Inferior parietal cortex (tissue), 1 donor: ENCODE data around the gene ADPRS.
A peak's percentile ranks its signal among the peaks of the same experiment; 100 is the strongest.

Source experiments
- DNase-seq: peaks from one replicate; pipeline ENCODE4 v3.0.0-alpha.2; 2016; ENCODE audit errors: extremely low spot score

Gene ADPRS

GRCh38 chr1:36087233-36088123 lies 1.2 kb upstream of the ADPRS start:
- DNase-seq, result no peak

DNA sequence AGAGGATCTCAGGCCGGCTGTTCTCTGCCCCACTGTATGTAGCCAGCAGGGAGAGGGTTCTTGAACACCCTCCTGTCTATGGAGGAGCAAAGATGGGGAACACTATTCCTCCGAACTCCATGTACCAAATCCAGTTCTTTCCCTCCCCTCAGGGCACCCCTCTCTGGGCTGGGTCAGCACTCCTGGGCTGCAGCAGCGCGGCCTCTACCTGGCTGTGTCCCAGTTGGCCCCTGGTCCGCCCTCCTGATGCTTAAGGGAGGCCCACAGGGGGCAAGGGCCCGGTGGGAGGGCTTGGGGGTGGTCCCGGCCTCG lies 471 bp upstream of the ADPRS start:
- DNase-seq, result no peak

DNA sequence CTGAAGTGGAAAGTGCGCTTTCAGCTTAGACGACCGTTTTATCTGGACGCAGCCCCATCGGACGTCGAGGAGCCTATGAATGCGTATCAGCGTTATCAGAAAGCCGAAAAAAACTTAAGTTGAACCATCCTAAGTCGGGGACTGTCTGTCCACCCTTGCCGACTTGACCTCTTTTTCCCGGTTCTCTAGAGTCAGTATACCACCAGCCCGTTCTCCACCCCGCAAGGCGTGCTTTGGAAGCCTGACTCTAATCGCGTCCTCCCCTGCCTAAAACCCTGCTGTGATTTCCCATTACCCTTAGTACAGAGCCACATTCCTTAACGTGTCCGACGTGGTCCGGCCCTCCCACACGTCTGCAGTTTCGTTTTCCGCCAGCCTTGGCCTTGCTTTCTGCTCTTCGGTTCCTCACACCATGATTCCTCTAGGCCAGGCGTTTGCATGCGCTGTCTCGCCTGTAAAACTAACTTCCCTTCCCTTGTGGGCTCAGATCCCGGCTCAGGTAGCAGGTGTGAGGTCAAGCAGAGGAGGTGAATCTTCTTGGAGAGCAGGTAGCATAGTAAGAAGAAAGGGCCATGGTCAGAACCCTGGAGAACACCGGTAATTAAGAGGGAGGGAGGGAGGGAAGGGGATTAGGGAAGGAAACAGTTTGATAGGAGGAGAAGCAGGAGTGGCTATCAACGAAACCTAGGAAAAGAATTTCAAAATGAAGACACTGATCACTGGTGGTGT lies 865 bp downstream of the ADPRS start:
- DNase-seq, result no peak

- DNase-seq, result no peak
These were observed 2.4 kb downstream of the ADPRS start for GRCh38 chr1:36091141-36091540.

- no peak for DNase-seq
These were observed 3.0 kb downstream of the ADPRS start for GRCh38 chr1:36091698-36092097.

DNA sequence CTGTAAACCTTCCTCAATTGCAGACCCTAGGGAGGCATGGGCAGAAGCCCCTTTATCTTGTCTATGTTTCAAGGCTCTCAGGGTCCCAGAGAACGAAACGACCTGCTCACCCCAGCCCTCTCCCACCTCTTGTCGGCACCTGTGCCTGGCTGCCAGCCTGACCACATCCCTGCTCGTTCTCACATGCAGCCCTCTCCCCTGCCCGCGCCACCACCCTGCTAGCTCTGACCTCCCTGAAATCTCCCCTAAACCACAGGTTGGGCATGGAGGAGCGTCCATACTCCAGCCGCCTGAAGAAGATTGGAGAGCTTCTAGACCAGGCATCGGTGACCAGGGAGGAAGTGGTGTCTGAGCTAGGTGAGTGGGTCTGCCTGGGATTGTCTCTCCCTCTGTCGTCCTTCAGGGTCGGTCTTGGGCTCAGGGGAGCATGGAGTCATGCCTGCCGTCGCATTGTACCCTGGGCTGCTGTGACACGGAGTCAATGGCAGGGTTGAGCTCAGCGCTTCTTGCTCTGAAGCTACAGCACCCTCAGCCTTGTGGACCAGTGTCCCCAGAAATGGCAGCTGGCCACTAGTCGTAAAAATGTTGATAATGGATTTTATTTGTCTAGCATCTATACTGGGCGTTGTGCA lies 3.6 kb downstream of the ADPRS start:
- no peak for DNase-seq

DNA sequence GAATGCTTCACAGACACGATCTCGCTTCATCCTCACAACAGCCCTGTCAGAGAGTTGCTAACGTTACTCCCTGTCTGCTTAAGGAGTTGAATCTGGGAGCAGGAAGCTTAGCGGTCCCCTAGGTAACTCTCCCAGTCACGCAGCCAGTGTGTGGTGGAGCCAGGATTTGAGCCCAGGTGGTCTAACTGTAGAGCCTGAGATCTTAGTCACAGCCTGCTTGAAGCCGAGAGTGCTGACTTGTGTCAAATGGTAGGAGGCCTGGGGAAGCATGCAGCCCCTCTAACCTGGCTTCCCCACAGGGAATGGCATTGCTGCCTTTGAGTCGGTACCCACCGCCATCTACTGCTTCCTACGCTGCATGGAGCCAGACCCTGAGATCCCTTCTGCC lies 4.1 kb downstream of the ADPRS start:
- no peak for DNase-seq

GRCh38 chr1:36093226-36093625 lies 4.5 kb downstream of the ADPRS start:
- no peak for DNase-seq

- peak; percentile 76 for DNase-seq
These were observed 5.2 kb downstream of the ADPRS start for GRCh38 chr1:36093929-36094328.

DNA sequence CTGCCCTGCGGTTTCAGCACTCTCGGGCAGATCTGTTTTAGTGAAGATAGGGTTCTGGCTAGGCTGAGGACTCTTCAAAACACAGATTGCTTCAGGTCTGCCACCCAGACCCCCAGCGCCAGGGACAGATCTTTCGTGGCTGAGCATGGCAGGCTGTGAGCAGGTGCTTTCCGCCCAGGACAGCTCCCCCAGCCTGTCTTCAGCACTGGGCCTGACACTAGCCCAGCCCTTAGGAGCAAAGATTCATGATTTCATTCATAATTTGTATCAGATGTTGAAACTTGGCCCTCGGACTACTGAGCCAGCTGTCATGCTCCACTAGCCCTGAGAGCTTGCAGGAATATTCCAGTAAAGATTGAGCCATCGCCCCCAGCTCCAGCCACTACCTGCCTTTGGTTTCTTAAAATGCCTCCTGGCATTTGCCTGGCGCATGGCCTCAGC lies 5.9 kb downstream of the ADPRS start:
- no peak for DNase-seq

- no peak for DNase-seq
These were observed 7.2 kb downstream of the ADPRS start for GRCh38 chr1:36095760-36096405.

GRCh38 chr1:36096500-36097432 lies 8.1 kb downstream of the ADPRS start:
- no peak for DNase-seq

- DNase-seq, result no peak
These were observed 9.2 kb downstream of the ADPRS start for GRCh38 chr1:36097693-36098585.

- DNase-seq, result no peak
These were observed 10.1 kb downstream of the ADPRS start for GRCh38 chr1:36098650-36099365.

DNA sequence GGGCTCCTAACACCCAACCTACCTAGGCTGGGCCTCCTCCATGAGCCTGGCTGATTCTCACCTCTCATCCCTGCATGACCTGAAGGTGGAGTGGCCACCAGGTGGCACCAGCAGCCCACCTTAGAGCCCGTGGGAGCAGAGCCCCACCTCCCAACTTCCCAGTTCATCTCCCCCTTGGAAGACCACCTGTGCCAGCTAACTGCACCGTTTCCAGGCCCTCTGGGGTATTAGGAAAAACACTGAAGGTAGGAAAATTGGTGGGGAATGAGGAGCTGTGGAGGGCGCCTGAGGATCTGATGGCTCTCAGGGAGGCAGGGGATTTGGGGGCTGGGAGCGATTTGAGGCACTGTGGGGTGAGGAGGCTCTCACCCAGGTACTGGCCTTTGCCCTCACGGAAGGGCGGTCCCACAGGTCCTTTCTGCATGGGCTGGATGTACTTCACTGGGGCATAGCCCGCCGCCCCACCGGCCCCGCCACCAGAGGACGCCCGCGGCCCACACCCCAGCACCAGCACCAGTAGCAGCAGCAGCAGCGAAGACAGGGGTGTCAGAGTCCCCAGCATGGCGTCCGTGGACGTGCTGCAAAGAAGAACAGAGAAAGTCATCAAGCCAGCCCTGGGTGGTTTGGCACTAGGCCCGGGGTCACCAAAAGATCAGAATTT lies 11.1 kb downstream of the ADPRS start:
- DNase-seq, result peak; percentile 74

DNA sequence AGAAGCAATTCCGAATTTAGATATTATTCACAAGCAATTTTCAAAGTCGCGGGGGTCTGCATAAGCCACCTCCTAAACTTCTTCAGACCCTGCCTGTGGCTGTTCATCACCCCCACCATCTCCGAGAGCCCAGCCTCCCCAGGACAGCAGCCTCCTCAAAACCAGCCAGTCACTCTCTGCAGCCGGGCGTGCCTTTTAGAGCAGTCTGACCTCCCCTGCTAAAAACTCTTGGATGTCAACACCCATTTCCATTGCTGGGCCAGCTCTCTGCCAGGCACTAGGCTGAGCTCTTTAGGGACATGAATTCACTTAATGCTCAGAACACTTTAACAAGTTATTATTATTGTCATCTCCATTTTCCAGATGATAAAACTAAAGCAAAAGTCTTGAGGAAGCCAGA lies 11.7 kb downstream of the ADPRS start:
- no peak for DNase-seq

DNA sequence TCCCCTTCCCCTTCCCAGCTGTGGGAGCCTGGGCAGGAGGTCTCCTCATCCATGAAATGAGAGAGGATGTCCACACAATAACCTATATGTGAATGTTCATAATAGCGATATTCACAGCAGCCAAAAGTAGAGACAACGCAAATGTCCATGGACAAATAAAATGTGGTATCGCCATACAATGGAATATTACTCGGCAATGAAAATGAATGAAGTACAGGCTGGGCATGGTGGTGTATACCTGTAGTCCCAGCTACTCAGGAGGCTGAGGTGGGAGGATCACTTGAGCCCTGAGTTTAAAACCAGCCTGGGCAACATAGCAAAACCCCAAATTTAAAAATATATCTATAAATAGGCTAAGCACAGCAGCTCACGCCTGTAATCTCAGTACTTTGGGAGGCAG lies 12.9 kb downstream of the ADPRS start:
- no peak for DNase-seq

DNA sequence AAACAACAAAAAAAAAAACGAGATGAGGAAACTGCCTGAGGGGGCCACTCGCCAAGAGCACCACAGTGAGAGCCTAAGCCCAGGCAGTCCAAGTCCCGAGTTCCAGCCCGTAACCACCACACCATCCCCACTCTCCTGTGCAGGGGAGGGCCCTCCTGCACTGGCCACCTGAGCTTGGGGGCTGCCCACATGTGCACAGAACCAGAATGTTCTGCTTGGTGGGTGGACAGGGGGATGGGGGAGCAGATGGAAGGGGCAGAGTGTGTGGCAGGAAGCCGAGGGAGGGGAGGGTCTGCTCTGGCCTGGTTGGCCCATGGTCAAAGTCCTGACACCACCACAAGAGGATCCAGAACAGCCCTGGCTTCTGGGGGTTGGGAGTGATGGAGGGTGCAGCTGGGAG lies 17.6 kb downstream of the ADPRS start:
- DNase-seq, result no peak

- no peak for DNase-seq
These were observed 18.7 kb downstream of the ADPRS start for GRCh38 chr1:36107394-36107793.
